A549 (cell line): ENCODE measurements around the gene CRADD.

ENCODE experiments used
- EP300 ChIP-seq, 2 experiments: fragments of >200 bp; sonication (Bioruptor Twin); formaldehyde crosslinking; IDR thresholded peaks; 2 replicates in 1 of 2; 3 replicates in 1 of 2; pipeline ENCODE4 v1.6.1; 2016 to 2017
- MAFK ChIP-seq: fragments of 450-650 bp; IDR thresholded peaks from 2 replicates; pipeline ENCODE4 v1.6.1; 2014; ENCODE audit not compliant: partially characterized antibody
- POLR2AphosphoS2 ChIP-seq: conservative IDR thresholded peaks from 2 replicates; pipeline ENCODE4 v1.6.1; 2012; ENCODE audit warnings: low read length, improper control_type of control experiment, inconsistent platforms

DNA sequence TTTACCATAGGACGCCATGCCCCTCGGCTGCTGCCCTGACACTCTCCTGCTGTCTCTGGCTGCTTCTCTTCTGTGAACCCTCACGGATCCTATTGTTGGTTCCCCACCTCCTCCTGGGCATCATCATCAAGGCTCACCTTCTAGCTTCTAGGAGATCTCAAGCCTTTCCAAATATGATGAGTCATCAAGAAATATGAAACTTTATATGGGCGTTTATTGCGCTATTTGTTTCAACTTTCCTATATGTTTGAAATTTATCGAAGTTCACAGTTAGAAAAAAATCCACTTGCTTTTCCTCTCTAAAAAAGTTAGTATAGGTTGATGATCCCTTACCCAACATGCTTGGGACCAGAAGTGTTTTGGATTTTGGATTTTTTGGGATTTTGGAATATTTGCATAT lies 2.8 kb upstream of the CRADD start:
- TF ChIP-seq MAFK (peak; percentile 97), POLR2AphosphoS2 (no peak), EP300 (IDR thresholded peaks at IDR 0.05) (no peak)
